HepG2 (cell line): ENCODE results near the gene KRCC1. TPM values are rescaled to one million over a fixed set of nuclear protein-coding genes. Genes with fewer than 3 reads are reported as not detected.
A peak's percentile ranks its signal among the peaks of the same experiment; 100 is the strongest.

ENCODE experiments used
- ARNTL ChIP-seq: sonication (generic); formaldehyde crosslinking; IDR thresholded peaks from 2 replicates; pipeline ENCODE4 v1.4.0; 2020; ENCODE audit warnings: mild to moderate bottlenecking, missing genetic modification reagents
- CBX5 ChIP-seq: sonication (generic); formaldehyde crosslinking; IDR thresholded peaks from 2 replicates; pipeline ENCODE4 v1.4.0; 2020; ENCODE audit warnings: missing genetic modification reagents, borderline replicate concordance
- DNMT3B ChIP-seq: conservative IDR thresholded peaks from 2 replicates; pipeline ENCODE4 v1.6.1; 2016; ENCODE audit warnings: missing biosample characterization, control low read depth
- ESRRA ChIP-seq: sonication (generic); formaldehyde crosslinking; IDR thresholded peaks from 2 replicates; pipeline ENCODE4 v1.5.1; 2020; ENCODE audit warnings: mild to moderate bottlenecking, low read depth, missing genetic modification reagents
- HOXA5 ChIP-seq: sonication (generic); formaldehyde crosslinking; IDR thresholded peaks from 2 replicates; pipeline ENCODE4 v1.4.0; 2020; ENCODE audit warnings: missing genetic modification reagents
- NCOA2 ChIP-seq: sonication (generic); formaldehyde crosslinking; IDR thresholded peaks from 2 replicates; pipeline ENCODE4 v1.8.0; 2022; ENCODE audit warnings: inconsistent platforms
- PHF8 ChIP-seq: sonication (generic); formaldehyde crosslinking; IDR thresholded peaks from 2 replicates; pipeline ENCODE4 v1.5.0; 2020; ENCODE audit warnings: missing genetic modification reagents
- POLR2A ChIP-seq, 2 experiments: IDR thresholded peaks; 2 replicates each; pipeline ENCODE4 v1.6.1; 2011; ENCODE audit warnings: low read depth in 2 of 2, low read length in 2 of 2, mild to moderate bottlenecking in 1 of 2, moderate library complexity in 1 of 2; ENCODE audit not compliant: insufficient read depth in 1 of 2
- RARA ChIP-seq: IDR thresholded peaks from 2 replicates; pipeline ENCODE4 v1.6.1; 2016; ENCODE audit warnings: missing genetic modification reagents, missing compliant biosample characterization
- SP4 ChIP-seq: sonication (generic); formaldehyde crosslinking; IDR thresholded peaks from 2 replicates; pipeline ENCODE4 v1.8.1; 2023; ENCODE audit warnings: mild to moderate bottlenecking, missing genetic modification reagents
- TOE1 ChIP-seq: sonication (generic); formaldehyde crosslinking; IDR thresholded peaks from 2 replicates; pipeline ENCODE4 v1.4.0; 2020; ENCODE audit warnings: mild to moderate bottlenecking, missing genetic modification reagents
- YEATS4 ChIP-seq: sonication (generic); formaldehyde crosslinking; IDR thresholded peaks from 2 replicates; pipeline ENCODE4 v1.4.0; 2020; ENCODE audit warnings: missing genetic modification reagents, borderline replicate concordance
- ZBTB14 ChIP-seq: sonication (generic); formaldehyde crosslinking; IDR thresholded peaks from 2 replicates; pipeline ENCODE4 v1.4.0; 2020; ENCODE audit warnings: missing genetic modification reagents
- ZFP82 ChIP-seq: sonication (generic); formaldehyde crosslinking; IDR thresholded peaks from 2 replicates; pipeline ENCODE4 v1.5.1; 2020; ENCODE audit warnings: mild to moderate bottlenecking, missing genetic modification reagents, borderline replicate concordance
- ZNF124 ChIP-seq: sonication (generic); formaldehyde crosslinking; IDR thresholded peaks from 2 replicates; pipeline ENCODE4 v1.4.0; 2020; ENCODE audit warnings: missing genetic modification reagents
- ZNF317 ChIP-seq: sonication (generic); formaldehyde crosslinking; IDR thresholded peaks from 2 replicates; pipeline ENCODE4 v1.5.0; 2020; ENCODE audit warnings: mild to moderate bottlenecking, missing genetic modification reagents
- ZNF329 ChIP-seq: sonication (generic); formaldehyde crosslinking; IDR thresholded peaks from 2 replicates; pipeline ENCODE4 v1.9.0; 2021; ENCODE audit warnings: low read depth, mild to moderate bottlenecking, missing genetic modification reagents
- ZNF331 ChIP-seq: sonication (generic); formaldehyde crosslinking; IDR thresholded peaks from 2 replicates; pipeline ENCODE4 v1.4.0; 2020; ENCODE audit warnings: missing genetic modification reagents
- ZNF749 ChIP-seq: sonication (generic); formaldehyde crosslinking; IDR thresholded peaks from 2 replicates; pipeline ENCODE4 v1.8.0; 2022; ENCODE audit warnings: mild to moderate bottlenecking, missing genetic modification reagents, moderate library complexity, borderline replicate concordance
- ZNF75D ChIP-seq: sonication (generic); formaldehyde crosslinking; IDR thresholded peaks from 2 replicates; pipeline ENCODE4 v1.8.1; 2023; ENCODE audit warnings: missing genetic modification reagents, mild to moderate bottlenecking, borderline replicate concordance
- polyA plus RNA-seq, 8 experiments: library from polyadenylated mRNA; depleted of rRNA in 3 of 8; stranded (reverse) in 7 of 8; unstranded in 1 of 8; fragments of >200 nt; fragmentation: Illumina TruSeq in 4 of 8; extraction: Trizol in 4 of 8; gene quantifications; 2 replicates each; pipeline versions ENCODE4 v1.2.1 to v1.2.3, GENCODE V29; 2011 to 2016; ENCODE audit warnings: low read depth in 4 of 8, missing spikeins in 1 of 8, mixed read lengths in 1 of 8; ENCODE audit not compliant: insufficient read depth in 1 of 8
- total RNA-seq, 5 experiments: library from RNA; depleted of rRNA; stranded (reverse); fragments of >200 nt; fragmentation: Illumina TruSeq; extraction: Trizol; gene quantifications; 2 replicates each; pipeline ENCODE4 v1.2.3, GENCODE V29; 2016; ENCODE audit warnings: low read depth in 1 of 5
- TF ChIP-seq, protein P1 (sequence below): IDR thresholded peaks from 2 replicates; pipeline ENCODE4 v1.6.1; 2012; ENCODE audit warnings: inconsistent platforms
- TF ChIP-seq, protein P2 (sequence below): sonication (generic); formaldehyde crosslinking; IDR thresholded peaks from 2 replicates; pipeline ENCODE4 v1.4.0; 2020; ENCODE audit warnings: mild to moderate bottlenecking, missing genetic modification reagents
- TF ChIP-seq, protein P3 (sequence below): sonication (generic); formaldehyde crosslinking; IDR thresholded peaks from 2 replicates; pipeline ENCODE4 v1.5.1; 2020; ENCODE audit warnings: mild to moderate bottlenecking, missing genetic modification reagents, borderline replicate concordance

KRCC1 gene
- total and polyA plus RNA-seq, 2 of the 13 experiments (the other 11 are each of a cell fraction or from before 2014, with no cell fraction given) = 6.5 to 7.7 TPM

GRCh38 chr2:88016086-88016959 lies 39.3 kb downstream of the KRCC1 start, which contains the start of gene RNU2-63P (continued):
- TF ChIP-seq NCOA2 (peak; percentile 84), CBX5 (no peak), ZNF124 (peak; percentile 78; the same call in 1 of the 2 replicates), HOXA5 (CRISPR knock-in tag) (no peak), RARA (CRISPR knock-in tag) (peak; percentile 37; the same call in 1 of the 2 replicates), ZNF317 (CRISPR knock-in tag) (peak; percentile 52), ZBTB14 (CRISPR knock-in tag) (peak; percentile 43; the same call in 1 of the 2 replicates), TOE1 (CRISPR knock-in tag) (peak; percentile 98; the same call in 1 of the 2 replicates), ZNF75D (no peak), ZNF329 (CRISPR knock-in tag) (0 out of 2 replicates have a peak, but pooled peaks have one; percentile 48), POLR2A (IDR thresholded peaks at IDR 0.05; ENCODE audit: insufficient read depth in 1 of 2, low read depth in 2 of 2, low read length in 2 of 2) (peak; percentile 97 to 100), ESRRA (no peak), PHF8 (CRISPR knock-in tag) (peak; percentile 82; the same call in 1 of the 2 replicates), DNMT3B (CRISPR knock-in tag) (0 out of 2 replicates have a peak, but pooled peaks have one; percentile 31), SP4 (CRISPR knock-in tag) (peak; percentile 80), ARNTL (CRISPR knock-in tag) (peak; percentile 84; the same call in 1 of the 2 replicates), ZFP82 (peak; percentile 48; the same call in 1 of the 2 replicates), ZNF749 (peak; percentile 55; the same call in 1 of the 2 replicates), YEATS4 (CRISPR knock-in tag) (peak; percentile 77), ZNF331 (CRISPR knock-in tag) (peak; percentile 81)
- TF ChIP-seq, protein P1, sequence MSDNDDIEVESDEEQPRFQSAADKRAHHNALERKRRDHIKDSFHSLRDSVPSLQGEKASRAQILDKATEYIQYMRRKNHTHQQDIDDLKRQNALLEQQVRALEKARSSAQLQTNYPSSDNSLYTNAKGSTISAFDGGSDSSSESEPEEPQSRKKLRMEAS = peak; percentile 60
- TF ChIP-seq, protein P2, sequence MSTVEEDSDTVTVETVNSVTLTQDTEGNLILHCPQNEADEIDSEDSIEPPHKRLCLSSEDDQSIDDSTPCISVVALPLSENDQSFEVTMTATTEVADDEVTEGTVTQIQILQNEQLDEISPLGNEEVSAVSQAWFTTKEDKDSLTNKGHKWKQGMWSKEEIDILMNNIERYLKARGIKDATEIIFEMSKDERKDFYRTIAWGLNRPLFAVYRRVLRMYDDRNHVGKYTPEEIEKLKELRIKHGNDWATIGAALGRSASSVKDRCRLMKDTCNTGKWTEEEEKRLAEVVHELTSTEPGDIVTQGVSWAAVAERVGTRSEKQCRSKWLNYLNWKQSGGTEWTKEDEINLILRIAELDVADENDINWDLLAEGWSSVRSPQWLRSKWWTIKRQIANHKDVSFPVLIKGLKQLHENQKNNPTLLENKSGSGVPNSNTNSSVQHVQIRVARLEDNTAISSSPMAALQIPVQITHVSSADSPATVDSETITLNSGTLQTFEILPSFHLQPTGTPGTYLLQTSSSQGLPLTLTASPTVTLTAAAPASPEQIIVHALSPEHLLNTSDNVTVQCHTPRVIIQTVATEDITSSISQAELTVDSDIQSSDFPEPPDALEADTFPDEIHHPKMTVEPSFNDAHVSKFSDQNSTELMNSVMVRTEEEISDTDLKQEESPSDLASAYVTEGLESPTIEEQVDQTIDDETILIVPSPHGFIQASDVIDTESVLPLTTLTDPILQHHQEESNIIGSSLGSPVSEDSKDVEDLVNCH (CRISPR knock-in tag) = peak; percentile 35; the same call in 1 of the 2 replicates
- TF ChIP-seq, protein P3, sequence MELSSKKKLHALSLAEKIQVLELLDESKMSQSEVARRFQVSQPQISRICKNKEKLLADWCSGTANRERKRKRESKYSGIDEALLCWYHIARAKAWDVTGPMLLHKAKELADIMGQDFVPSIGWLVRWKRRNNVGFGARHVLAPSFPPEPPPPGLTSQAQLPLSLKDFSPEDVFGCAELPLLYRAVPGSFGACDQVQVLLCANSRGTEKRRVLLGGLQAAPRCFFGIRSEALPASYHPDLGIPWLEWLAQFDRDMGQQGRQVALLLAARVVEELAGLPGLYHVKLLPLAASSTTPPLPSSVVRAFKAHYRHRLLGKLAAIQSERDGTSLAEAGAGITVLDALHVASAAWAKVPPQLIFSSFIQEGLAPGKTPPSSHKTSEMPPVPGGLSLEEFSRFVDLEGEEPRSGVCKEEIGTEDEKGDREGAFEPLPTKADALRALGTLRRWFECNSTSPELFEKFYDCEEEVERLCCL (CRISPR knock-in tag) = no peak; the same call in 1 of the 2 replicates
